Progenitor cell of endocrine pancreas (in vitro differentiated cells): ENCODE results near the gene TPP1. TPM values are rescaled to one million over a fixed set of nuclear protein-coding genes. Genes with fewer than 3 reads are reported as not detected.

Experiments used
- DNase-seq: peaks from one replicate; pipeline ENCODE4 v3.0.0; 2021; ENCODE audit warnings: low spot score; ENCODE audit not compliant: unreplicated experiment
- H3K27ac Mint-ChIP-seq: 2 replicates; pipeline ENCODE4 v1.8.0; 2021; ENCODE audit warnings: mild to moderate bottlenecking, moderate library complexity, mixed read lengths
- H3K27me3 Mint-ChIP-seq: 2 replicates; pipeline ENCODE4 v1.8.0; 2021; ENCODE audit warnings: mixed read lengths
- H3K36me3 Mint-ChIP-seq: 2 replicates; pipeline ENCODE4 v1.8.0; 2022; ENCODE audit warnings: mixed read lengths; ENCODE audit not compliant: insufficient read depth
- H3K4me1 Mint-ChIP-seq: 2 replicates; pipeline ENCODE4 v1.8.0; 2021; ENCODE audit warnings: low read depth, mixed read lengths
- H3K4me3 Mint-ChIP-seq: 2 replicates; pipeline ENCODE4 v1.8.0; 2021; ENCODE audit warnings: low read depth, mild to moderate bottlenecking, moderate library complexity, mixed read lengths
- H3K9me3 Mint-ChIP-seq: 2 replicates; pipeline ENCODE4 v1.8.0; 2021; ENCODE audit warnings: low read depth, mixed read lengths
- CTCF ChIP-seq: fragments of 200-600 bp; sonication (generic); IDR thresholded peaks from one replicate; pipeline ENCODE4 v1.5.0; 2021; ENCODE audit warnings: antibody characterized with exemption, mild to moderate bottlenecking; ENCODE audit not compliant: unreplicated experiment
- total RNA-seq: library from RNA; stranded (reverse); gene quantifications from 2 replicates; pipeline ENCODE4 v1.2.1, GENCODE V29; 2021

Gene TPP1
- total RNA-seq, 1 donor from 2014 or later = 59.9 TPM

- TF ChIP-seq CTCF = no peak
- H3K27ac Mint-ChIP-seq = no peak overlapping the region
- no peaks in the 10 kb centered on the region for H3K27me3 Mint-ChIP-seq
Observed at GRCh38 chr11:6568191-6568918, 50.9 kb downstream of the TPP1 start.

GRCh38 chr11:6567371-6567745, 51.9 kb downstream of the TPP1 start:
- H3K4me1 Mint-ChIP-seq = no peaks in the 10 kb centered on the region
- no peak for TF ChIP-seq CTCF
- H3K27ac Mint-ChIP-seq = no peak overlapping the region
- no peaks in the 10 kb centered on the region for H3K27me3 Mint-ChIP-seq
- no peaks in the 10 kb centered on the region for H3K9me3 Mint-ChIP-seq
- H3K4me3 Mint-ChIP-seq = no peak overlapping the region
- DNase-seq = no peak
- peaks cover 3% of the 10 kb centered on the region for H3K36me3 Mint-ChIP-seq

More at GRCh38 chr11:6568191-6568918, 50.9 kb downstream of the TPP1 start:
- no peaks in the 10 kb centered on the region for H3K9me3 Mint-ChIP-seq
- no peaks in the 10 kb centered on the region for H3K4me1 Mint-ChIP-seq
- H3K4me3 Mint-ChIP-seq = no peak overlapping the region
- peaks cover 3% of the 10 kb centered on the region for H3K36me3 Mint-ChIP-seq
- no peak for DNase-seq

- TF ChIP-seq CTCF = no peak
- Mint-ChIP-seq H3K27me3 (no peaks in the 10 kb centered on the region), H3K4me3 (no peak overlapping the region), H3K4me1 (no peaks in the 10 kb centered on the region), H3K36me3 (peaks cover 3% of the 10 kb centered on the region), H3K27ac (no peak overlapping the region), H3K9me3 (no peaks in the 10 kb centered on the region)
- no peak for DNase-seq
Observed at GRCh38 chr11:6566704-6567370, 52.4 kb downstream of the TPP1 start.

- no peaks in the 10 kb centered on the region for H3K4me1 Mint-ChIP-seq
- H3K9me3 Mint-ChIP-seq = no peaks in the 10 kb centered on the region
- H3K4me3 Mint-ChIP-seq = no peak overlapping the region
- no peak for DNase-seq
- no peaks in the 10 kb centered on the region for H3K27me3 Mint-ChIP-seq
- no peak for TF ChIP-seq CTCF
- H3K36me3 Mint-ChIP-seq = peaks cover 3% of the 10 kb centered on the region
- no peak overlapping the region for H3K27ac Mint-ChIP-seq
Observed at GRCh38 chr11:6565988-6566703, 53.1 kb downstream of the TPP1 start.

- H3K36me3 Mint-ChIP-seq = peaks cover 3% of the 10 kb centered on the region
- H3K9me3 Mint-ChIP-seq = no peaks in the 10 kb centered on the region
- H3K27me3 Mint-ChIP-seq = no peaks in the 10 kb centered on the region
- no peak for DNase-seq
- H3K27ac Mint-ChIP-seq = no peak overlapping the region
- no peak for TF ChIP-seq CTCF
- no peak overlapping the region for H3K4me3 Mint-ChIP-seq
- no peaks in the 10 kb centered on the region for H3K4me1 Mint-ChIP-seq
Observed at GRCh38 chr11:6565325-6565724, 53.9 kb downstream of the TPP1 start.
